ENCODE results near the gene GPR146. TPM values are rescaled to one million over a fixed set of nuclear protein-coding genes. Genes with fewer than 3 reads are reported as not detected.

Gene GPR146
- total and polyA plus RNA-seq, 9 of the 15 experiments (the other 6 are each of a cell fraction or from before 2014, with no cell fraction given): 0.22 to 3.6 (median 0.64) TPM; not detected in 2

GRCh38 chr7:1065585-1066241 is 21.4 kb downstream of the GPR146 start (continued):
- TF ChIP-seq RERE (CRISPR knock-in tag; IDR thresholded peaks at IDR 0.05; ENCODE audit: borderline replicate concordance) (no peak), CBX2 (IDR thresholded peaks at IDR 0.05; ENCODE audit: insufficient read depth, low read length, poor library complexity, severe bottlenecking) (no peak), ZNF23 (CRISPR knock-in tag; IDR thresholded peaks at IDR 0.05) (no peak), ZNF232 (CRISPR knock-in tag; IDR thresholded peaks at IDR 0.05) (no peak), MLLT1 (IDR thresholded peaks at IDR 0.05) (no peak), CREB3L1 (IDR thresholded peaks at IDR 0.05; ENCODE audit: borderline replicate concordance, low read depth) (no peak), RHOXF2B (CRISPR knock-in tag; conservative IDR thresholded peaks at IDR 0.05) (no peak), TRIM25 (IDR thresholded peaks at IDR 0.05; ENCODE audit: borderline replicate concordance) (no peak), ZNF174 (CRISPR knock-in tag; IDR thresholded peaks at IDR 0.05) (no peak), PML (IDR thresholded peaks at IDR 0.05; ENCODE audit: low read length) (no peak), ZNF586 (CRISPR knock-in tag; conservative IDR thresholded peaks at IDR 0.05) (no peak), MTA2 (IDR thresholded peaks at IDR 0.05; ENCODE audit: low read depth) (no peak), ZNF282 (CRISPR knock-in tag; IDR thresholded peaks at IDR 0.05) (no peak), GABPB1 (CRISPR knock-in tag; IDR thresholded peaks at IDR 0.05) (peak; percentile 43; the same call in 1 of the 2 replicates), ARID2 (IDR thresholded peaks at IDR 0.05) (peak; percentile 98), E2F1 (CRISPR knock-in tag; IDR thresholded peaks at IDR 0.05) (no peak), HMGN3 (IDR thresholded peaks at IDR 0.05; ENCODE audit: borderline replicate concordance, extremely low read depth, insufficient read length, low read depth, low read length) (peak; percentile 57)
